ENCODE results near the gene DEPDC4. TPM values are rescaled to one million over a fixed set of nuclear protein-coding genes. Genes with fewer than 3 reads are reported as not detected.

The DEPDC4 gene
- total RNA-seq, 1 experiment from 2014 or later, result 1.9 TPM

DNA sequence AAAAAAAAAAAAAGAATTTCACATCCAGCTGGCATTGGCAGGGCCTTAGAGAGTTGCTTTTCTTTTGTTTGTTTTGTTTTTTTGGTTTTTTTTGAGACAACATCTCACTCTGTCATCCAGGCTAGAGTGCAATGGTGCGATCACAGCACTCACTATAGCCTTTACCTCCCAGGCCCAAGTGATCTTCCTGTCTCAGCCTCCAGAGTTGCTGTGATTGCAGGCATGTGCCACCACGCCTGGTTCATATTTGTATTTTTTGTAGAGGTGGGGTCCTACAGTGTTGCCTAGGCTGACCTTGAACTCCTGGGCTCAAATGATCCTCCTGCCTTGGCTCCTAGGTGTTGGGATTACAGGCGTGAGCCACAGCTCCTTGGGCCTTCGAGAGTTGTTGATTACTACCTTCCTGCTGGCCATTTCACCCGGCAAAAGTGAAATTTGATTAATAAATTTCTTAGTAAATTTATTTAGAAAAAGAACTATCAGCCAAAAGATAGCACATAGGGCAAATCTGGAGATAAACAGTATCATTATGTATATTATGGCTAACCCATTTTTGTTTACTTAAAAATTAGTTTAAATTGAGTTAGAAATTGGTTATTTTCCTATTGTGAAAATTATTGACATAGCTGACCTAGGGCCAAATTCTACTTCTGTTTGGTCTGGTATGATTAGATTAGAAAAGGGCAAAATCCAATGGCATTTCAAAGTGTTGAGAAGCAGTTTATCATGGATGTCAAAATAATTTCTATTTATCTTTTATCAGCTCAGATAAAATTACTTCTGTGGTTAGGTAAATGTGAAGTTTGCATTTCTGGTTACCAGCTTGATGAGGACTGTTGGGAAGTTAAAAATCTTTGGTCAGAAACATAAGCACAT lies 53.6 kb downstream of the DEPDC4 start:
- Mint-ChIP-seq H3K4me1 (ENCODE audit: low read depth, unreplicated experiment) (peaks cover 9% of the 10 kb centered on the region), H3K27ac (ENCODE audit: unreplicated experiment) (no peak overlapping the region), H3K36me3 (ENCODE audit: insufficient read depth, unreplicated experiment) (peaks cover 5% of the 10 kb centered on the region), H3K27me3 (ENCODE audit: unreplicated experiment) (no peaks in the 10 kb centered on the region), H3K9me3 (ENCODE audit: low read depth, unreplicated experiment) (no peaks in the 10 kb centered on the region), H3K4me3 (ENCODE audit: low read depth, unreplicated experiment) (no peak overlapping the region)
- TF ChIP-seq, protein P1, sequence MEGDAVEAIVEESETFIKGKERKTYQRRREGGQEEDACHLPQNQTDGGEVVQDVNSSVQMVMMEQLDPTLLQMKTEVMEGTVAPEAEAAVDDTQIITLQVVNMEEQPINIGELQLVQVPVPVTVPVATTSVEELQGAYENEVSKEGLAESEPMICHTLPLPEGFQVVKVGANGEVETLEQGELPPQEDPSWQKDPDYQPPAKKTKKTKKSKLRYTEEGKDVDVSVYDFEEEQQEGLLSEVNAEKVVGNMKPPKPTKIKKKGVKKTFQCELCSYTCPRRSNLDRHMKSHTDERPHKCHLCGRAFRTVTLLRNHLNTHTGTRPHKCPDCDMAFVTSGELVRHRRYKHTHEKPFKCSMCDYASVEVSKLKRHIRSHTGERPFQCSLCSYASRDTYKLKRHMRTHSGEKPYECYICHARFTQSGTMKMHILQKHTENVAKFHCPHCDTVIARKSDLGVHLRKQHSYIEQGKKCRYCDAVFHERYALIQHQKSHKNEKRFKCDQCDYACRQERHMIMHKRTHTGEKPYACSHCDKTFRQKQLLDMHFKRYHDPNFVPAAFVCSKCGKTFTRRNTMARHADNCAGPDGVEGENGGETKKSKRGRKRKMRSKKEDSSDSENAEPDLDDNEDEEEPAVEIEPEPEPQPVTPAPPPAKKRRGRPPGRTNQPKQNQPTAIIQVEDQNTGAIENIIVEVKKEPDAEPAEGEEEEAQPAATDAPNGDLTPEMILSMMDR (IDR thresholded peaks at IDR 0.05; ENCODE audit: unreplicated experiment), result no peak
- intact Hi-C loops (cut with micrococcal nuclease; ENCODE audit: unreplicated experiment), result no loop called here
- no TSS peak for BruUV-seq (replicated peaks)
- CTCF ChIA-PET, result no interaction called here
- no peak for DNase-seq

DNA sequence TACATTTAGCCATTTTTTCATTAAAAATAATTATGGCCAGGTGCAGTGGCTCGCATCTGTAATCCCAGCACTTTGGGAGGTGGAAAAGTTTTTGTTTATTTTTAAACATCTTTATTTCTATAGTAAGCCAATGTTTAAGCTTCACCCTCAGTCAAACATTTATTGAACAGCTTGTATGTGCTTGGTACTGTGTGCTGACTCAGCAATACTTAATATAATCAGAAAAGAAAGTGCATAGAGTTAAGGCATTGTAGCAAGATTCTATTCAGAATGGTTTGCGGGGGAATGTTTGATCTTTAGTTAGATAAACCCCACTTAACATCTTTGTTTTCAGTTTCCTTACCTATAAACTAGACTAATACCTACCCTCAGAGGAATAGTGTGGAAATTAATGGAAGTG lies 55.2 kb downstream of the DEPDC4 start:
- no peaks in the 10 kb centered on the region for H3K27me3 Mint-ChIP-seq (ENCODE audit: unreplicated experiment)
- H3K4me3 Mint-ChIP-seq (ENCODE audit: low read depth, unreplicated experiment), result no peak overlapping the region
- peaks cover 8% of the 10 kb centered on the region for H3K4me1 Mint-ChIP-seq (ENCODE audit: low read depth, unreplicated experiment)
- CTCF ChIA-PET, result interaction anchor here (1.3 kb wide), 1 partner anchor 11 kb away, joined by 3 read pairs; the partner anchor contains the start of gene ACTR6
- DNase-seq, result no peak
- TF ChIP-seq, protein P1 (IDR thresholded peaks at IDR 0.05; ENCODE audit: unreplicated experiment), result no peak
- H3K36me3 Mint-ChIP-seq (ENCODE audit: insufficient read depth, unreplicated experiment), result peaks cover 7% of the 10 kb centered on the region
- no peak overlapping the region for H3K27ac Mint-ChIP-seq (ENCODE audit: unreplicated experiment)
- H3K9me3 Mint-ChIP-seq (ENCODE audit: low read depth, unreplicated experiment), result no peaks in the 10 kb centered on the region
- intact Hi-C loops (cut with micrococcal nuclease; ENCODE audit: unreplicated experiment), result no loop called here
- BruUV-seq (replicated peaks), result no TSS peak

DNA sequence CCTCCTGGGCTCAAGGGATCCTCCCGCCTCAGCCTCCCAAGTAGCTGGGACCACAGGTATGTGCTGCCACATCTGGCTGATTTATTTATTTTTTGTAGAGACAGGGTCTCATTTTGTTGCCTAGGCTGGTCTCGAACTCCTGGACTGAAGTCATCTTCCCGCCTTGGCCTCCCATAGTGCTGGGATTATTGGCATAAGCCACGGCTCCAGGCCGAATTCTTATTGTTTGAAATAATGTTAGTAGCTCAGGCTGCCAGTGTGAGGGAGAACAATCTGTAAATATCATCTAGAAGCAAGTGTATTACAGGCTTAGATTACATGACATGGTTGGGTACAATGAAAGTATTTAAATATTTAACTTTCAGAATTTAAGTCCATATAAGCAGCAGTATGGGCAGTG lies 58.0 kb downstream of the DEPDC4 start:
- Mint-ChIP-seq H3K36me3 (ENCODE audit: insufficient read depth, unreplicated experiment) (peaks cover 12% of the 10 kb centered on the region), H3K9me3 (ENCODE audit: low read depth, unreplicated experiment) (no peaks in the 10 kb centered on the region), H3K27ac (ENCODE audit: unreplicated experiment) (no peak overlapping the region), H3K27me3 (ENCODE audit: unreplicated experiment) (no peaks in the 10 kb centered on the region), H3K4me3 (ENCODE audit: low read depth, unreplicated experiment) (no peak overlapping the region), H3K4me1 (ENCODE audit: low read depth, unreplicated experiment) (no peaks in the 10 kb centered on the region)
- DNase-seq, result no peak
- BruUV-seq (replicated peaks), result no TSS peak
- intact Hi-C loops (cut with micrococcal nuclease; ENCODE audit: unreplicated experiment), result loop anchor here (10.0 kb wide), 1 partner anchor 394 kb away; no protein-coding TSS in a partner anchor
- TF ChIP-seq, protein P1 (IDR thresholded peaks at IDR 0.05; ENCODE audit: unreplicated experiment), result no peak
- CTCF ChIA-PET, result interaction anchor here (0.7 kb wide), 1 partner anchor 1750 kb away, joined by 3 read pairs; no protein-coding TSS in a partner anchor

DNA sequence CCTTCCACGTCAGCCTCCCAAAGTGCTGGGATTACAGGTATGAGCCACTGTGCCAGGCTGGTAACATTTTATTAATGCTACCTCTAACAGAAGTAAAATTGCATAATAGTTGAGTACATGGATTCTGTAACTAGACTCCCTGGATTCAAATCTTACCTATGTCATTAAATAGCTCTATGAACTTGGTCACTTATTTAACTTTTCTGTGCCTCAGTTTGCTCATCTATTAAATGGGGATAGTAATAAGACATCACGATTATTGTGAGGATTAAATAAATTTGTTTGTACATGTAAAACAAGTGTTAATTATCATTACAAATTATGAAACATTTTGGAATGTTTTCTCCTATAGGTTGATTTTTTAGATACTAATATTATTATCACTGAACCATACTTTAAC lies 59.6 kb downstream of the DEPDC4 start:
- no peak for DNase-seq
- peaks cover 12% of the 10 kb centered on the region for H3K36me3 Mint-ChIP-seq (ENCODE audit: insufficient read depth, unreplicated experiment)
- H3K27me3 Mint-ChIP-seq (ENCODE audit: unreplicated experiment), result no peaks in the 10 kb centered on the region
- no peak overlapping the region for H3K27ac Mint-ChIP-seq (ENCODE audit: unreplicated experiment)
- intact Hi-C loops (cut with micrococcal nuclease; ENCODE audit: unreplicated experiment), result loop anchor here (10.0 kb wide), 1 partner anchor 393 kb away; no protein-coding TSS in a partner anchor
- TF ChIP-seq, protein P1 (IDR thresholded peaks at IDR 0.05; ENCODE audit: unreplicated experiment), result no peak
- H3K4me3 Mint-ChIP-seq (ENCODE audit: low read depth, unreplicated experiment), result no peak overlapping the region
- H3K4me1 Mint-ChIP-seq (ENCODE audit: low read depth, unreplicated experiment), result no peaks in the 10 kb centered on the region
- BruUV-seq (replicated peaks), result no TSS peak
- CTCF ChIA-PET, result interaction anchor here (0.5 kb wide), 1 partner anchor 115 kb away, joined by 4 read pairs; no protein-coding TSS in a partner anchor
- no peaks in the 10 kb centered on the region for H3K9me3 Mint-ChIP-seq (ENCODE audit: low read depth, unreplicated experiment)
